Stimulated activated CD4-positive, alpha-beta T cell treated with anti-CD3 and anti-CD28 coated beads, TNF-alpha, amount 100 ng/mL, for 4 hours (primary cell): ENCODE measurements around the gene HMGCS2.

Experiments used
- DNase-seq, 3 experiments: peaks; one replicate each; pipeline ENCODE4 v3.0.0-alpha.2; 2020; ENCODE audit warnings: low read depth in 3 of 3

Gene HMGCS2

DNA sequence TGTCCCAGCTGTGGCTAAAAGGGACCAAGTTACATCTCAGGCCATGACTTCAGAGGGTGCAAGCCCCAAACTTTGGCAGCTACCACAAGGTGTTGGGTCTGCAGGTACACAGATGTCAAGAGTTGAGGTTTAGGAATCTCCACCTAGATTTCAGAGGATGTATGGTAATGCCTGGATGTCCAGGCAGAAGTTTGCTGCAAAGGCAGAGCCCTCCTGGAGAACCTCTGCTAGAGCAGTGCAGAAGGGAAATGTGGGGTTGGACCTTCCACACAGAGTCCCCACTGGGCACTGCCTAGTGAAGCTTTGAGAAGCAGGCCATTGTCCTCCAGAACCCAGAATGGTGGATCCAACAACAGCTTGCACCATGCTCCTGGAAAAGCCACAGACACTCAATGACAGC is 67.0 kb downstream of the HMGCS2 start:
- no peak for DNase-seq

DNA sequence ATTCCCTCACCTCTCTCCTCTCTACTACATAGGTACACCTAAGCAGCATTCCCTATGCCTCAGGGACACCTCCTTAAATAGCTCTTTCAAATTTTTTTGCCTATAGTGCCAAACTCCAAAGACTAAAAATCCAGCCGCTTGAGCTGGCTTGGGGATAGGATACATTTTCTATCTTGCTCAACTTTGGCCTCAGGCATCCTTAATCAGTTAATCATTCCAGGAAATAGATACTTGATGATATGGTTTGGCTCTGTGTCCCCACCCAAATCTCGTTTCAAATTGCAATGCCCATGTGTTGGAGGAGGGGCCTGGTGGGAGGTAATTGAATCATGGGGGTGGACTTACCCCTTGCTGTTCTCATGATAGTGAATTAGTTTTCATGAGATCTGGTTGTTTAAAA is 68.4 kb downstream of the HMGCS2 start:
- DNase-seq: no peak
